IPS-NIHi11 (cell line): ENCODE data around the gene FRMD4A.
"Not testable (repeated sequence)": the region's sequence is repeated elsewhere in the genome, so short reads cannot be mapped to it uniquely, and the experiment has no call there.

ENCODE experiments used
- DNase-seq: peaks from one replicate; pipeline ENCODE4 v3.0.0; 2012; ENCODE audit warnings: mixed read lengths, low spot score

The FRMD4A gene

DNA sequence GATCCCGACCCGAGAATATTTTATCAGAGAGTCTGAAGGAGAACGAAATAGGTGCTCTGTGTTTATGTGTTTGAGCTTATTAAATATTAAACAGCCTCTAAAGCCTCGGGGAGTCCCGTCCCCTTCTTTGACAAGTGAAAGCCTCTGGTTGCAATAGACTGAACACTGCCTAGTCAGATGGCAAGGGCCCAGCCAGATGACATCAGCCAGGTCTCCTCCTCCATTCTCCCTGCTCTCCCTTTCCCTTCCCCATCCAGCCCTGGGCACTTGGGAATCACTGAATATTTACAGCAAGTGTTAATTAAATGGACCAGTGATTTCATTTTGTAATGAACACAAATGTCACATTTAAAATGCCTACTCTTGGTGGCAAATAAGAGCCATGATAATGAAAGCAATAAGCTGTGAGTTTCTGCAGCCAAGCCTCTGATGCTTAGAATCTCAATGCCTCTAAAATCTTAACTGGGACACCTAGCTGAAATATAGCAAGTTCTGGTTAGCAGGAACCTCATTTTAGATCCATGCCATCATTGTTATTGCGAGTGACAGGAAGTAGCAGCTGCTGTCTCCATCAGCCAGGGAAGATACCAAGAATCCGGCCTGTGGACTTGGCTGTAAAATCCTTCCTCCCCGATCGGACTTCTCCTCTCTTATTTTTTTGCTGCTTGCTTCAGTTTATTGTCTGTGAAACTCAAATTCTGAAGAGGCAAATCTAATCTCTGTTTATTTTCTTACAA is 541.8 kb downstream of the FRMD4A start:
- no peak for DNase-seq

DNA sequence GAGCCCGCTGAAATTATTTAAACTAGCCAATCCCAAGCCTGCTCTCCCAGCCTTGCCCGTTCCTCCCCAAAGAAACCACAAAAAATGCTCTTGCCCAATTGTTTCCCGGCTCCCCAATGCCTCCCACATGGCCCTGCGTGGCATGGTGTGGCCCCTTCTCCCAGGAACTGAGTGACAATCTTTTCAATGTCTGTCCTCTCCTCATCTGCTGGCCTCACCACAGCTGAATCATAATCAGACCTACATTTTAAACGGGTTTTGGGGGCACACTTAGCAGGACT is 542.5 kb downstream of the FRMD4A start:
- DNase-seq = no peak

GRCh38 chr10:13787015-13787421 is 543.7 kb downstream of the FRMD4A start:
- DNase-seq = no peak

DNA sequence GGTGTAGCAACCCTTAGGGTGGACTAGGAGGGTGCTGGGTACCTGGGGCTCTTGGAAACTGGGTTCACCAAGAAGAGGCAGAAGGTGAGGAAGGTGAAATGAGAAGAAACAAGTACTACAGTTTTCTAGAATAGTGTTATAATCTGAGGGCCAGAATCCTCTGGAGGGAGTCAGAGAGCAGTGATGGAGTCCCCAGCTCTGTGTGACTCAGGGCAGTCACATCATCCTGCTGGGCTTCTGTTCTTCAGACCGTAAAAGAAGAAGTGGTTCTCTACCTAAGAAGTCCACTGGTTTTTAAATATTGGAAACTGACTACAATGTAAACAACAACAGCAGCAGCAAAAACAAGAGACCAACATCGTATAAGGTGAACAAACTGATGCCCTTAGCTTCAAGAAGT is 546.7 kb downstream of the FRMD4A start:
- DNase-seq = no peak

- no peak for DNase-seq
Measured at GRCh38 chr10:13779748-13780147, 551.0 kb downstream of the FRMD4A start.

- not testable (repeated sequence) for DNase-seq
Measured at GRCh38 chr10:13778693-13778960, 552.1 kb downstream of the FRMD4A start.

DNA sequence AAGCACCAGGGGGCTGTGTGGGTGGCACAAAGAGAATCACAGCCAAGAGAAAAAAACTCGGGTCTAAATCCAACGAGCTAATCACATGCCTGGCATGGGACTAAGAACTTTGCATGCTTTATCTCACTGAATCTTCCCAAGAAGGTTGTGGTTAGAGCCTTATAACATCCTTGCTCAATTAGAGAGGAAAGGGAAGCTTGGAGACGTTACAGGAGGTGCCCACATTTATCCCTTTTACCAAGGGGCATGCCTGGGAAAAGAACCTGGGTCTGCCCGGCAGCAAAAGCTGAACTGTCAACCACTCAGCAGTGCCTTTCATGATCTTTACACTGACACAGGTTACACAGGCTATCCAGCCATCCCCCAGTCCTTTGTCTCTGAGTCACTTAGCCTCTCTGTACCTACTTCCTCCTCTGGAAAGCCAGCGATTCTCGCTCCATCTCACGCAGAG is 553.8 kb downstream of the FRMD4A start:
- DNase-seq = no peak

DNA sequence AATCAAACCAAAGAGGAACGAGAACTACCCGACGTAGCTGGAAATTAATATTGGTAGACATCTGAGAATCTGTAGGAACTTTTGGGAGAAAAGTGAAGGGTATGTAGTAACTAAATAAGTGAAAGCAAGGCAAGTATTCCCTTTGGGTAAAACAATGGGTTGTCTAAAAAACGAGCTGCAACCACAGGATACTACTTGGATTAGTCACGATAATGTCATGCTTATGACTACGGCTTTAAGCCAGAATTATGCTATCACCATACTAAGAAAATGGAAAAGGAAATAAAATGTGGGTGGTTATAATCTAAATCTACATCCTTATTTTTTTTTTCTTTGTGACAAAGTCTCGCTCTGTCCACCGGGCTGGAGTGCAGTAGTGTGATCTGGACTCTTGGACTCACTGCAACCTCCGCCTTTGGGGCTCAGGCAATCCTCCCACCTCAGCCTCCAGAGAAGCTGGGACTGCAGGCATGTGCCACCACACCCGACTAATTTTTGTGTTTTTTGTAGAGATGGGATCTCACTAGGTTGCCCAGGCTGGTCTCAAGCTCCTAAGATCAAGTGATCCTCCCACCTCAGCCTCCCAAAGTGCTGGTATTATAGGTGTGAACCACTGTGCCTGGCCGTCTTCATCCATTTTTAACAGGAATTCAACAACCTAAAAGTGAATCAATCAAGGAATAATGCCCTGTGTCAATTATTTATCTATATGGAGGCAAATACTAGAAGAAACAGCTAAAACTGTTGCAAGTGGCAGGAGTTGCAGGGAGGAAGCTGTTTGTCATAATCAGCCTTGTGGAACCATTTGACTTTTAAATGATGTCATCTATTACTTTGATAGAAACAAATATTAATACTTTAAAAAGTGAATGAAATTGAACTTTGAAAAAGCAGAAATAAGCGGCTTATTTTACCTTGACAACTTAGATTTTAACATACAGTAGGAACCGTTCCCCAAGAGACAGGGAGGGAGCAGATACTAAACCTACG is 554.6 kb downstream of the FRMD4A start:
- DNase-seq = no peak

GRCh38 chr10:13774303-13774893 is 556.3 kb downstream of the FRMD4A start:
- no peak for DNase-seq

DNA sequence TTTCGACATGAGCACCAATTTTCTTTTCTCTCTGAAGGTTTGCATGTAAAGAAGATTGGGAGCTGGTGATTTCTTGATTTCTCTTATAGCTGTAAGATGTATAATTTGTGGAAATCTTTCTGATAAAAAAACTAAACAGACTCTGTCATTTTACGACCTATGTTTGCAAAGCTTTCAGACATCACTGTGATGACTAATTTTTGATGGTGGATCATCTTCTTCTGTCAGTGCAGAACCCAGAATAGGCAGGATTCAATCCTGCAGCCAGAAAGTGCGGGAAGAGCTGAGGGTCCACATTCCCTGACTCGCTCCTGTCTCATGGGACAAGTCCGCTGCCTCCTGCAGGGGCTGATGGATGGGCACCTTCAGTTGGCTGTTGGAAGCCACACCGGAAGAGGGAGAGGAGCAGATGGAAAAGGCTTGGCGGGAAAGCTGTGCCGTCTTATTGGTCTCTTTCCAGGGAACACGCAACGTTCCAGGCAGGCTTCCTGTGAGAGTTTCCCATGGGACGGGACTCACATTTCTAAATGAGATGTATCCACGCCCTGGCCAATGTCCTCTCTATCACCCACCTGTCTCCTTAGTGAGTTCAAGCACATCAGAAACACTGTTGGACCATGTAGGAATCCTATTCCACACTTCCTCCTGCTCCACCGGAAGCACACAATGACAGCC is 557.1 kb downstream of the FRMD4A start:
- DNase-seq = no peak

GRCh38 chr10:13773043-13773442 is 557.7 kb downstream of the FRMD4A start:
- no peak for DNase-seq

DNA sequence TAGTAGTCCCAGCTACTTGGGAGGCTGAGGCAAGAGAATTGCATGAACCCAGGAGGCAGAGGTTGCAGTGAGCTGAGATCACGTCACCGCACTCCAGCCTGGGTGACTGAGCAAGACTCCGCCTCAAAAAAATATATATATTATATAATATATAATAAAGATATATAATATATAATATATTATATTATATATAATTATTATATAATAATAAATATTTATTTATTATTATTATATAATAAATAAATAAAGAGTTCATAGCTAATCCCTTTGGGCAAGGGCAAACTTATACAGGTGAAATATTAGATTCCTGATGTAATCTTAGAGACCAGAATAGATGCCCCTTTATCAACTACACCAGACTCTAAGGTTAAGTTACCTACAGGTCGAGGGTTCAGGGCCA is 558.7 kb downstream of the FRMD4A start:
- DNase-seq = no peak

DNA sequence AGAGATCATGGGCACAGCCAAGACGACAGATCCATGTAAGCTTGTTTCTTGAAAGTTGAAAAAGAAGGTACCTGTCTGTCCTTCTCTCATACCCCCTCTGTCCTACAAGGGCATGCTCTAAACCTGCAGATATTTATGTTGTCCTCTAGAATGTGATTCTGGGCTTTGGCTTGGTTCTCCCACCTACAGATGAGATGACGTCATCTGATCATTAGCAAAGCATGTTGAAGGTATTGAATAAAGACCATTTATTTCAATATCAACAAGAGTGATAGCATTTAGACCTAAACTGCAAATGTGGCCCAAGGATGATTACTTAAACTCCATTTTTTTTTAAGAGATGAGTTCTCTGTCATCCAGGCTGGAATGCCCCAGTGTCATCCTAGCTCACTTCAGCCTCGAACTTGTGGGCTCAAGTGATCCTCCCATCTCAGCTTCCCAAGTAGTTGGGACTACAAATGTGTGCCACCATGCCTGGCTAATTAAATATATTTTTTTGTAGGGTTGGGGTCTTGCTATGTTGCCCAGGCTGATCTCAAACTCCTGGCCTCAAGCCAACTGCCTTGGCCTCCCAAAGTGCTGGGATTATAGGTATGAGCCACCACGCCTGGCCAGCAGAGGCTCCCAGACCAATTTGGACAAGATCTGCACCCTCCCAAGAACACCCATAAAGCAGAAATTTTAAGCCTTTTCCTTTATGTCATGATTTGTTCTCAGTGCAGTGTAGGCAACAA is 559.8 kb downstream of the FRMD4A start:
- no peak for DNase-seq

GRCh38 chr10:13769946-13770345 is 560.8 kb downstream of the FRMD4A start:
- DNase-seq = no peak

- DNase-seq = peak; percentile 44
Measured at GRCh38 chr10:13767676-13768178, 563.0 kb downstream of the FRMD4A start.

DNA sequence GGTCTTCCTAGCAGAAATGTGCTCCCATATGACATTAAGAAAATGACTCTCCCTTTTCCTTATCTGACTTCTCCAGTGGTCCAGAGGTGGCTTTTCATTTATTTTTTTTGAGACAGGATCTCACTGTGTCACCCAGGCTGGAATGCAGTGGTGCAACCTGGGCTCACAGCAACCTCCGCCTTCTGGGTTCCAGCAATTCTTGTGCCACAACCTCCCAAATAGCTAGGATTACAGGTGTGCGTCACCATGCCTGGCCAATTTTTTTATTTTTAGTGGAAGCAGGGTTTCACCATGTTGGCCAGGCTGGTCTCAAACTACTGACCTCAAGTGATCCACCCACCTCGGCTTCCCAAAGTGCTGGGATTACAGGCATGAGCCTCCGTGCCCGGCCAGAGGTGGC is 563.6 kb downstream of the FRMD4A start:
- not testable (repeated sequence) for DNase-seq

DNA sequence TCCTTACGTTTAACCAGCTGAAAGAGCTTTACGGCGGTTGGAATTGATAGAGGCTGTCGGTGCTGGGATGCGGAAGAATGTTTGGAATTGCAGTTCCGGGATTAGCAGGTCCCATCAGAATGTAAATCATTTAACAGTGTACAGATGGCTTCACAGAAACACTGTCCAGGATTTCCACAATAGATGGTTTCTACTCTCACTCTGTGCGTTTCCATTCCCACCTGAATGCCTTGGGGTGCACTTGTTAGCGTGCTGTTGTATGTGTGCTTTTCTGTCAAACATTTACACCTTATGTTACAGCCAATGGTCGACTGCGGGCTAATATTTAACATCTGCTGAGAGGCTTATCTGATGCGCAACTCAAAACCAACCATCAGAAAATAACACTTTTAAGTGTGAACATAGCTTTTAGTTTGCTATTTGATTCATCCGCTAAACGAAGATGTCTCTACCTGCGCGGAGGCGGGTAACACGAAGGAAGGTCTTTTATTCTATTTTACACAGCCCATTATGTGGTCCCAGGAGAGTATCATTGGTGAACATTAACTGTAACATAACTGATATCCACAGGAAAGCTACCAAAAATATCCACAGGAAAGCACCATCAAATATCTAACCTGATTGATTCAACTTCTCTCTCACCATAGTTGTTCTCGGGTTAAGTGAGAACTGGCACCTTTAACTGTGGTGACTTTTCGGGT is 564.9 kb downstream of the FRMD4A start:
- DNase-seq = no peak

DNA sequence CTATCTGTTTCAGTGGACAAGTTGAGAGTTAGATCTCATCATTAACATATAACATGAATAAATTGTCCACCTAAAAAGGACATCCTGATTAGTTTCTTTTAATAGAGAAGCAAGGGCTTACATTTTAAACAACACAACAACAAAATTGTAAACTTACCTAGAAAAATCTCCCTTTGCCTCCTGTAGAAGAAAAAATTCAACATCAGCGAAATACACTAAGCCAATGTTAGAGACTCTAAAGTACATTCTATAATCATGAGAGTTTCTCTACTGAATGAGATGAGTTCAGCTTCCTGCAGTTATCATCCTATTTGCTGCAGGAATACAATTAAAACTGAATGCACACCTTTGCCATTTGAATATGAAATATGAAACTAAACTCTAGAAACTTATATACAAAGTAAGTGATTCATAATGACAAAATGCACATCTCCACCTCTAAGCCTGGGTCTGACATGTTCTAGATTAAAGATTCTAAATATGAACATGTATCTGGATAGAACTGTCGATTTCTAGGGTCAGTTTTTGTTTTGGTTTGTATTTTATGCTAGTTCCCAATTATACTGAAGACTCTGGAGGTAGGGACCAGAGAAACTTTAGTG is 569.1 kb downstream of the FRMD4A start:
- no peak for DNase-seq

DNA sequence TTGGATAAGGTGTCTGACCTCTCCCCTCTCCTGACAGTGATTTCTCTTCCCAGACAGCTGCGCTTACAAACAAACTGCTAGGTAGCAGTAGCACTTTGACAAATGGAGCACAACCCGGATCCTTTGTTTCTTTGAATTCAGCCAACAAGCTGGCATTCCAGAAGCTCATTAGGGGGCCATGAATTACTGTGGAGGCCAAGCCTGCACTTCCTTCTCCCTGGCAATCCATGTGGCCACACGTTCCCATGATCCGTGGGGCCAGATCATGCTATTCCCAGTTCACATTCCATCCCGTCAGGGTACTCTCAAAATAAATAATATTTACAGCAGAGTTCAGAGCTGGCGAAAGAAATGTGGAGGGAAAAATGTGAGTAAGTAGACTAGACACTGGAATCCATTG is 571.6 kb downstream of the FRMD4A start:
- peak; percentile 71 for DNase-seq

- no peak for DNase-seq
Measured at GRCh38 chr10:13758756-13759155, 572.0 kb downstream of the FRMD4A start.

GRCh38 chr10:13758312-13758711 is 572.4 kb downstream of the FRMD4A start:
- DNase-seq = no peak
